GM10847 (cell line): Measurements from ENCODE around the gene FDXR.
A peak's percentile ranks its signal among the peaks of the same experiment; 100 is the strongest.

ENCODE experiments used
- POLR2A ChIP-seq: IDR thresholded peaks from 2 replicates; pipeline ENCODE4 v1.6.1; 2011; ENCODE audit not compliant: insufficient read length; ENCODE audit errors: extremely low read depth

The FDXR gene

GRCh38 chr17:74872313-74873036 is at the start of gene FDXR:
FDXR (minus strand) TSS chr17:74872994; CDS start chr17:74872944, 50 bp downstream.
- peak; percentile 94 for TF ChIP-seq POLR2A

- no peak for TF ChIP-seq POLR2A
Measured at GRCh38 chr17:74922172-74922571, 49.4 kb upstream of the FDXR start.

- no peak for TF ChIP-seq POLR2A
Measured at GRCh38 chr17:74921769-74922168, 49.0 kb upstream of the FDXR start.

GRCh38 chr17:74921026-74921681 is 48.4 kb upstream of the FDXR start:
- no peak for TF ChIP-seq POLR2A

- TF ChIP-seq POLR2A = no peak
Measured at GRCh38 chr17:74920642-74921025, 47.8 kb upstream of the FDXR start.

- no peak for TF ChIP-seq POLR2A
Measured at GRCh38 chr17:74920306-74920620, 47.5 kb upstream of the FDXR start.

GRCh38 chr17:74919440-74920305 is 46.9 kb upstream of the FDXR start:
- TF ChIP-seq POLR2A = no peak

- no peak for TF ChIP-seq POLR2A
Measured at GRCh38 chr17:74918906-74919305, 46.1 kb upstream of the FDXR start.

- no peak for TF ChIP-seq POLR2A
Measured at GRCh38 chr17:74917430-74917829, 44.6 kb upstream of the FDXR start.

- TF ChIP-seq POLR2A = no peak
Measured at GRCh38 chr17:74916851-74917199, 44.0 kb upstream of the FDXR start.

- TF ChIP-seq POLR2A = no peak
Measured at GRCh38 chr17:74916136-74916850, 43.5 kb upstream of the FDXR start.

- no peak for TF ChIP-seq POLR2A
Measured at GRCh38 chr17:74907012-74907411, 34.2 kb upstream of the FDXR start.

GRCh38 chr17:74904687-74905409 is 32.1 kb upstream of the FDXR start:
- no peak for TF ChIP-seq POLR2A

GRCh38 chr17:74903671-74904070 is 30.9 kb upstream of the FDXR start:
- TF ChIP-seq POLR2A = no peak

GRCh38 chr17:74903034-74903433 is 30.2 kb upstream of the FDXR start:
- TF ChIP-seq POLR2A = no peak
